Lower leg skin (tissue), 4 donors: Measurements from ENCODE around the gene SPDYC. TPM values are rescaled to one million over a fixed set of nuclear protein-coding genes. Genes with fewer than 3 reads are reported as not detected.
"Not testable (repeated sequence)": the region's sequence is repeated elsewhere in the genome, so short reads cannot be mapped to it uniquely, and the experiment has no call there.

Source experiments
- DNase-seq, 2 donors: peaks; one replicate each; pipeline ENCODE4 v3.0.0-alpha.2; 2019; ENCODE audit warnings: low spot score in 2 of 2
- H3K4me3 ChIP-seq: fragments of 200-600 bp; sonication (generic); 2 replicates; pipeline ENCODE4 v1.5.1; 2017; ENCODE audit warnings: mild to moderate bottlenecking, low read depth; ENCODE audit not compliant: poor library complexity, severe bottlenecking
- CTCF ChIP-seq, 3 donors: fragments of 450-650 bp; IDR thresholded peaks; one replicate each; pipeline ENCODE4 v1.5.1; 2016; ENCODE audit warnings: antibody characterized with exemption in 3 of 3, mild to moderate bottlenecking in 3 of 3, moderate library complexity in 2 of 3
- POLR2A ChIP-seq, 2 donors: fragments of 450-650 bp; IDR thresholded peaks; one replicate each; pipeline ENCODE4 v1.6.1; 2016 to 2017; ENCODE audit warnings: antibody characterized with exemption in 2 of 2, mild to moderate bottlenecking in 1 of 2, moderate library complexity in 1 of 2
- WGBS, 2 donors: methylation state at CpG; one replicate each; pipeline ENCODE4 v1.1.5; 2018; 5-methylcytosine and 5-hydroxymethylcytosine counted together
- intact Hi-C: fragments of 100-400 bp; cut with DNase I; formaldehyde crosslinking; loops from one replicate; pipeline ENCODE4 v1.15.0; 2023; ENCODE audit warnings: low total_unique reads
- total RNA-seq, 4 donors: library from RNA; depleted of rRNA; stranded (reverse); fragments of >200 nt; gene quantifications; one replicate each; pipeline ENCODE4 v1.1.0, GENCODE V29; 2016

The SPDYC gene
- total RNA-seq, 4 donors from 2014 or later = not detected

- H3K4me3 ChIP-seq = no peak overlapping the region
- no peak for TF ChIP-seq CTCF (IDR thresholded peaks at IDR 0.05)
- no peak for TF ChIP-seq POLR2A (IDR thresholded peaks at IDR 0.05)
- intact Hi-C loops = no loop called here
- 88% methylated on average over 10 of the region's 10 CpGs for WGBS, 2 donors
- DNase-seq = peak in 1 of 2 donors; percentile 70
Measured at GRCh38 chr11:65172600-65172999, 2.6 kb downstream of the SPDYC start.

GRCh38 chr11:65174571-65175010 is 4.6 kb downstream of the SPDYC start:
- 51 to 56% methylated on average over 2 of the region's 2 CpGs for whole genome bisulfite sequencing, 2 donors
- intact Hi-C loops, H3K4me3 ChIP-seq, DNase-seq: not testable (repeated sequence)

- DNase-seq = peak; percentile 34 to 92
- no peak for TF ChIP-seq CTCF (IDR thresholded peaks at IDR 0.05)
- no peak for TF ChIP-seq POLR2A (IDR thresholded peaks at IDR 0.05)
- H3K4me3 ChIP-seq = peak overlapping the region; percentile 88
- 1% methylated on average over 34 to 38 of the region's 60 CpGs for WGBS, 2 donors
- intact Hi-C loops = no loop called here
Measured at GRCh38 chr11:65180877-65181568, 11.0 kb downstream of the SPDYC start.

GRCh38 chr11:65181569-65182257 is 11.7 kb downstream of the SPDYC start, which contains the start of gene CAPN1:
Gene CAPN1 (plus strand): TSS chr11:65181928. CDS start chr11:65182702, 774 bp downstream.
- intact Hi-C loops = no loop called here
- peak within 1 kb of the TSS; percentile 88 for H3K4me3 ChIP-seq
- 1% methylated on average over 21 to 30 of the region's 43 CpGs for WGBS, 2 donors
- no peak for TF ChIP-seq CTCF (IDR thresholded peaks at IDR 0.05)
- no peak for TF ChIP-seq POLR2A (IDR thresholded peaks at IDR 0.05)
- peak; percentile 85 to 96 for DNase-seq

GRCh38 chr11:65182258-65183170 is 12.5 kb downstream of the SPDYC start:
- TF ChIP-seq CTCF (IDR thresholded peaks at IDR 0.05) = no peak
- no peak for TF ChIP-seq POLR2A (IDR thresholded peaks at IDR 0.05)
- H3K4me3 ChIP-seq = peak overlapping the region; percentile 88
- intact Hi-C loops = no loop called here
- 10 to 13% methylated on average over 12 to 18 of the region's 23 CpGs for WGBS, 2 donors
- DNase-seq = peak in 1 of 2 donors; percentile 88
